Transverse colon (tissue), 4 donors: ENCODE measurements around the gene NDNF. TPM values are rescaled to one million over a fixed set of nuclear protein-coding genes. Genes with fewer than 3 reads are reported as not detected.

Experiments used
- DNase-seq: peaks from one replicate; pipeline ENCODE4 v3.0.0-alpha.2; 2019
- H3K27ac ChIP-seq, 4 donors: fragments of 200-600 bp; sonication (generic); 2 replicates each; pipeline ENCODE4 v1.5.1; 2016 to 2018; ENCODE audit warnings: inconsistent platforms in 4 of 4
- H3K27me3 ChIP-seq: fragments of 200-600 bp; sonication (generic); 2 replicates; pipeline ENCODE4 v1.5.1; 2017; ENCODE audit warnings: inconsistent platforms
- H3K36me3 ChIP-seq, 4 donors: fragments of 200-600 bp; sonication (generic); 2 replicates each; pipeline ENCODE4 v1.5.1; 2017 to 2019; ENCODE audit warnings: inconsistent platforms in 4 of 4
- H3K4me1 ChIP-seq, 4 donors: fragments of 200-600 bp; sonication (generic); 2 replicates each; pipeline ENCODE4 v1.5.1; 2017 to 2020; ENCODE audit warnings: inconsistent platforms in 4 of 4
- H3K4me3 ChIP-seq, 4 donors: fragments of 200-600 bp; sonication (generic); 1 replicate in 1 of 4; 2 replicates in 3 of 4; pipeline versions ENCODE4 v1.5.1 to v1.6.1; 2017 to 2019; ENCODE audit warnings: inconsistent platforms in 4 of 4
- H3K9me3 ChIP-seq, 2 donors: fragments of 200-600 bp; sonication (generic); 2 replicates each; pipeline ENCODE4 v1.5.1; 2017 to 2019; ENCODE audit warnings: inconsistent platforms in 2 of 2
- EP300 ChIP-seq: sonication (generic); formaldehyde crosslinking; IDR thresholded peaks from one replicate; pipeline ENCODE4 v1.6.1; 2017; ENCODE audit warnings: antibody characterized with exemption, low read depth
- POLR2A ChIP-seq: fragments of 450-650 bp; IDR thresholded peaks from one replicate; pipeline ENCODE4 v1.6.1; 2016; ENCODE audit warnings: antibody characterized with exemption, mild to moderate bottlenecking, moderate library complexity
- POLR2AphosphoS5 ChIP-seq, 3 donors: sonication (generic); formaldehyde crosslinking; IDR thresholded peaks; one replicate each; pipeline ENCODE4 v1.6.1; 2016; ENCODE audit warnings: antibody characterized with exemption in 3 of 3
- WGBS, 2 donors: methylation state at CpG; one replicate each; pipeline ENCODE4 v1.1.5; 2018; ENCODE audit warnings: low coverage in 1 of 2; 5-methylcytosine and 5-hydroxymethylcytosine counted together
- in situ Hi-C, 4 donors: fragments of 200-750 bp; cut with MboI; loops; one replicate each; pipeline versions ENCODE4 v1.15.0 to v1.15.1; 2017; ENCODE audit warnings: low sequenced_read_pairs in 3 of 4, low pct_ligation_motif_present in 1 of 4, low pct_unique_long_range_greater_than_20kb in 1 of 4
- intact Hi-C: fragments of 100-400 bp; cut with DNase I; formaldehyde crosslinking; loops from one replicate; pipeline ENCODE4 v1.15.1; 2023; ENCODE audit warnings: low total_unique reads
- total RNA-seq, 4 donors: library from RNA; depleted of rRNA; stranded (reverse); fragments of >200 nt; gene quantifications; one replicate each; pipeline ENCODE4 v1.1.0, GENCODE V29; 2016
- TF ChIP-seq, protein P1 (sequence below), 5 experiments: fragments of 200-600 bp in 3 of 5; fragments of 450-650 bp in 2 of 5; sonication (generic) in 3 of 5; IDR thresholded peaks; 1 replicate in 2 of 5; 2 replicates in 3 of 5; pipeline ENCODE4 v1.5.1; 2016 to 2017; ENCODE audit warnings: antibody characterized with exemption in 5 of 5, inconsistent platforms in 3 of 5, mild to moderate bottlenecking in 2 of 5, moderate library complexity in 1 of 5

The NDNF gene
- total RNA-seq, 4 donors from 2014 or later, result 1.9 to 7.8 (median 4.8) TPM

DNA sequence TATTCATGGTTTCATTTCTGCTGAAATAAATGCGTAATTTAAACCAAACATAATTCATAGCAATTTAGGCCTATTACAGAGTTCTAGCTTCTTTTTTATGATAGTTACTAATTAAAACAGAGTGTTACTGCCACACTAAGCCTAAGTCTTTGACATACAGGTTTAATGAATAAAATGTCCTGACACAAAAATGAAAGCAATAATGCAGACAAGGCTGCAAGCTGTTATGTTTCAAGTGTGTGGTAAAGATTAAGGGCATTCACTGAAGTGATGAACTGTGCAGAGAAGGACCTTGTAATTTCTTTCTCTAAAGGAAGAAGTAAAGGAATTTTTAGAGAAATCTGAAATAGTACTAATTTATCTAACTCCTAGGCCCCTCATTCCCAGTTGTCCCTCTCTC is 2.9 kb downstream of the NDNF start:
- Histone ChIP-seq H3K27me3 (peaks cover 20% of the 10 kb centered on the region), H3K36me3 (no peaks in the 10 kb centered on the region), H3K4me3 (peak overlapping the region in 1 of 4 donors; percentile 14), H3K4me1 (peaks cover 0 to 43% (median 14%) of the 10 kb centered on the region in 4 donors), H3K9me3 (no peaks in the 10 kb centered on the region), H3K27ac (no peak overlapping the region)
- 43 to 77% methylated on average over 1 of the region's 1 CpG for WGBS, 2 donors
- intact Hi-C loops (no loop called here), in situ Hi-C loops (no loop called here)
- TF ChIP-seq POLR2A (no peak), POLR2AphosphoS5 (IDR thresholded peaks at IDR 0.05) (no peak), EP300 (no peak)
- TF ChIP-seq, protein P1, sequence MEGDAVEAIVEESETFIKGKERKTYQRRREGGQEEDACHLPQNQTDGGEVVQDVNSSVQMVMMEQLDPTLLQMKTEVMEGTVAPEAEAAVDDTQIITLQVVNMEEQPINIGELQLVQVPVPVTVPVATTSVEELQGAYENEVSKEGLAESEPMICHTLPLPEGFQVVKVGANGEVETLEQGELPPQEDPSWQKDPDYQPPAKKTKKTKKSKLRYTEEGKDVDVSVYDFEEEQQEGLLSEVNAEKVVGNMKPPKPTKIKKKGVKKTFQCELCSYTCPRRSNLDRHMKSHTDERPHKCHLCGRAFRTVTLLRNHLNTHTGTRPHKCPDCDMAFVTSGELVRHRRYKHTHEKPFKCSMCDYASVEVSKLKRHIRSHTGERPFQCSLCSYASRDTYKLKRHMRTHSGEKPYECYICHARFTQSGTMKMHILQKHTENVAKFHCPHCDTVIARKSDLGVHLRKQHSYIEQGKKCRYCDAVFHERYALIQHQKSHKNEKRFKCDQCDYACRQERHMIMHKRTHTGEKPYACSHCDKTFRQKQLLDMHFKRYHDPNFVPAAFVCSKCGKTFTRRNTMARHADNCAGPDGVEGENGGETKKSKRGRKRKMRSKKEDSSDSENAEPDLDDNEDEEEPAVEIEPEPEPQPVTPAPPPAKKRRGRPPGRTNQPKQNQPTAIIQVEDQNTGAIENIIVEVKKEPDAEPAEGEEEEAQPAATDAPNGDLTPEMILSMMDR (IDR thresholded peaks at IDR 0.05), result no peak
- DNase-seq, result no peak

DNA sequence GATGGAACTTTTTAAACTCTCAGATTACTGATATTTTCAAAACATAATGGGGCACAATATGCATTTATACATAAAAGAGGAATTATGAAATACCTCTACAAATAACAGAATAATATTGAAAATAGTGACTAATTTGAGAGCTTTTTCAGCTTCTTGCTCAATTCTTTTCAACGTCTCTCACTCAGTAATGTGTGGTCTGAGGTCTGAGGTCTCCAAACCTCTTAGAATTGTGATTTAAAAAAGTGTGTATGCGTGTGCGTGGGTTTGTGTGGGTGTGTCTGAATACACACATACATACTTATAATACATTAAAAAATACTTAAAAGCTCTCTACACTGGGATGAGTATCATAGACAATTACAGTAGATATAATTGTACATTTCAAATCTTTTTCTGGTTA is 7.9 kb downstream of the NDNF start:
- TF ChIP-seq POLR2A (no peak), EP300 (no peak), POLR2AphosphoS5 (IDR thresholded peaks at IDR 0.05) (no peak)
- TF ChIP-seq, protein P1 (IDR thresholded peaks at IDR 0.05), result no peak
- Histone ChIP-seq H3K4me1 (peaks cover 0 to 9% (median 0%) of the 10 kb centered on the region in 4 donors), H3K27me3 (no peaks in the 10 kb centered on the region), H3K36me3 (no peaks in the 10 kb centered on the region), H3K9me3 (no peaks in the 10 kb centered on the region), H3K4me3 (no peak overlapping the region), H3K27ac (no peak overlapping the region)
- no peak for DNase-seq
- WGBS, 2 donors, result 66 to 75% methylated on average over 3 of the region's 3 CpGs
- in situ Hi-C loops (no loop called here), intact Hi-C loops (no loop called here)

DNA sequence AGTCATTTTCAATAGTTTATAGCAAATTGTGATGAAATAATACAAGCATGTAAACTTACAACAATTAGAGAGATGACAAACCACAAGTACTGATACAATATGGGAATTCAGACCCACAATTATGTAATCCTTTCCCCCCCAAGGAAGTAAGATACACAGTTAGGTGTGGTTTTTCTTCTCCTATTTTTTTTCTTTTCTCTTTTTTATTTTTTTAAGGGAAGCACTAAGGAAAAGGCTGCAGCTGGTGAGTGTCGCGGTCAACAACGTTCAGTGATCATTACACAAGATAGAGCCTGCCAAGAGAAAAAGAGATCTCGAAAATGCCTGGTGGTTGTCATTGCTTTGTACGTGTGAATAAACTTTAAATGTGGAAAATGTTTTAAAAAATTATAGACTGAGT is 9.8 kb downstream of the NDNF start:
- in situ Hi-C loops, result no loop called here
- H3K27ac ChIP-seq, result no peak overlapping the region
- intact Hi-C loops, result no loop called here
- no peak for DNase-seq
- no peak overlapping the region for H3K4me3 ChIP-seq
- H3K9me3 ChIP-seq, result no peaks in the 10 kb centered on the region
- H3K36me3 ChIP-seq, result no peaks in the 10 kb centered on the region
- 25 to 29% methylated on average over 5 of the region's 5 CpGs for WGBS, 2 donors
- peaks cover 0 to 6% (median 0%) of the 10 kb centered on the region in 4 donors for H3K4me1 ChIP-seq
- TF ChIP-seq, protein P1 (IDR thresholded peaks at IDR 0.05), result no peak
- TF ChIP-seq EP300 (no peak), POLR2AphosphoS5 (IDR thresholded peaks at IDR 0.05) (no peak), POLR2A (no peak)
- H3K27me3 ChIP-seq, result no peaks in the 10 kb centered on the region

DNA sequence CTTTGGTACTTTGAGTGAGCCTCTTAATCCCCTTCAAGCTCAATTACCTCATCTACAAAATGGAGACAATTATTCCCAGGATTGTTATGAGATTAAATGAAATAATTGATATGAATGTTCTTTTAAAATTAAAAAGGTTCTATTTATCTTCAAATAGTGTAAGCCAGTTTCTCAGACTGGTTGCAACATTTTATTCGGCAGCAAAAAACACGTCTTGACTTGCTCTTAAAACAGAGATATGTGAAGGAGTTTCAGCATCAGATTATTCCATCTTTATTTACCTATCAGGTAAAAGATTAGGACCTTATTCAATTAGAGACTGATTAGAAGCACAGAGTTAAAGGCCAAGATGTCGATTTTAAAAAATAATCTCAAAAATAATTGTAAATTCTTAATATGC is 10.5 kb downstream of the NDNF start:
- Histone ChIP-seq H3K9me3 (no peaks in the 10 kb centered on the region), H3K4me3 (no peak overlapping the region), H3K36me3 (no peaks in the 10 kb centered on the region), H3K27ac (no peak overlapping the region), H3K27me3 (no peaks in the 10 kb centered on the region), H3K4me1 (peaks cover 0 to 6% (median 0%) of the 10 kb centered on the region in 4 donors)
- no peak for DNase-seq
- in situ Hi-C loops (no loop called here), intact Hi-C loops (no loop called here)
- TF ChIP-seq EP300, result no peak
- no peak for TF ChIP-seq POLR2AphosphoS5 (IDR thresholded peaks at IDR 0.05)
- TF ChIP-seq, protein P1 (IDR thresholded peaks at IDR 0.05), result no peak
- TF ChIP-seq POLR2A, result no peak
- WGBS, 2 donors, result 81 to 84% methylated on average over 3 of the region's 3 CpGs
